HepG2 (cell line): ENCODE results near the gene DLG5. TPM values are rescaled to one million over a fixed set of nuclear protein-coding genes. Genes with fewer than 3 reads are reported as not detected.

Experiments
- ATAC-seq: fragments of 200-7000 bp; cut with Tn5 transposase; 3 replicates; pipeline ENCODE4 v1.9.1; 2020; ENCODE audit warnings: mild to moderate bottlenecking, moderate library complexity
- BruUV-seq: library from RNA; stranded (reverse); fragments of 400-500 nt; replicated peaks from 2 replicates; lab custom pipeline; 2021; lab: Mats Ljungman, UMichigan
- CTCF ChIA-PET: fragments of 300-600 bp; formaldehyde crosslinking; extraction: SDS; loops from one replicate; lab custom pipeline; 2021; ENCODE audit warnings: low total read pairs, inconsistent platforms, low intra/inter-chr PET ratio; lab: Yijun Ruan, JAX
- POLR2A ChIA-PET: fragments of 350-600 bp; sonication (Branson Sonifier 250); formaldehyde crosslinking; loops from one replicate; lab custom pipeline; 2020; ENCODE audit warnings: antibody characterized with exemption, inconsistent platforms; lab: Yijun Ruan, JAX
- DNase-seq: peaks from one replicate; pipeline ENCODE4 v3.0.0-alpha.2; 2015; ENCODE audit warnings: low spot score
- FAIRE-seq: peaks from 3 replicates; lab custom pipeline; 2011; peaks lifted over from hg19 to GRCh38; lab: Jason Lieb, UNC
- H2AFZ ChIP-seq: one replicate; pipeline ENCODE4 v1.6.1; 2011; ENCODE audit warnings: low read length, inconsistent platforms
- H3K27ac ChIP-seq: fragments of 300-600 bp; 3 replicates; pipeline ENCODE4 v1.8.0; 2011; ENCODE audit warnings: mixed run types, mild to moderate bottlenecking, mixed read lengths, low read length, inconsistent platforms; ENCODE audit not compliant: insufficient read depth; ENCODE audit errors: extremely low read length
- H3K27me3 ChIP-seq, 2 experiments: fragments of 200-600 bp in 1 of 2; 2 replicates in 1 of 2; 3 replicates in 1 of 2; pipeline versions ENCODE4 v1.6.0 to v1.8.0; 2011; ENCODE audit warnings: low read length in 2 of 2, mild to moderate bottlenecking in 2 of 2, moderate library complexity in 2 of 2, inconsistent platforms in 1 of 2; ENCODE audit not compliant: insufficient read depth in 2 of 2, control insufficient read depth in 1 of 2
- H3K36me3 ChIP-seq, 2 experiments: fragments of 200-600 bp in 1 of 2; replicated peaks in 1 of 2; 2 replicates in 1 of 2; 3 replicates in 1 of 2; pipeline versions ENCODE4 v1.5.1 to v1.8.0; 2011; ENCODE audit warnings: low read length in 2 of 2, inconsistent platforms in 1 of 2; ENCODE audit not compliant: insufficient read depth in 2 of 2, control insufficient read depth in 1 of 2
- H3K4me1 ChIP-seq: 2 replicates; pipeline ENCODE4 v1.5.1; 2012; ENCODE audit warnings: low read length, inconsistent platforms; ENCODE audit not compliant: insufficient read depth
- H3K4me2 ChIP-seq: 2 replicates; pipeline ENCODE4 v1.6.0; 2011; ENCODE audit warnings: low read depth, low read length, inconsistent platforms
- H3K4me3 ChIP-seq, 3 experiments: fragments of 200-600 bp in 1 of 3; sonication (generic), shearing (Covaris generic) in 1 of 3; replicated peaks in 1 of 3; 2 replicates each; pipeline ENCODE4 v1.5.1; 2011 to 2016; ENCODE audit warnings: low read length in 3 of 3, inconsistent platforms in 2 of 3, low read depth in 2 of 3, mild to moderate bottlenecking in 2 of 3, control low read depth in 1 of 3, mixed read lengths in 1 of 3; ENCODE audit not compliant: insufficient read depth in 1 of 3
- H3K79me2 ChIP-seq: one replicate; pipeline ENCODE4 v1.6.1; 2011; ENCODE audit warnings: low read length, inconsistent platforms; ENCODE audit not compliant: insufficient read depth
- H3K9ac ChIP-seq: 2 replicates; pipeline ENCODE4 v1.6.0; 2011; ENCODE audit warnings: mild to moderate bottlenecking, low read depth, low read length, inconsistent platforms; ENCODE audit not compliant: insufficient read depth
- H3K9me3 ChIP-seq: 2 replicates; pipeline ENCODE4 v1.5.1; 2012; ENCODE audit warnings: mild to moderate bottlenecking, low read length
- H4K20me1 ChIP-seq: 2 replicates; pipeline ENCODE4 v1.6.0; 2011; ENCODE audit warnings: inconsistent platforms, mild to moderate bottlenecking, low read length, moderate library complexity; ENCODE audit not compliant: insufficient read depth
- CHD4 ChIP-seq: fragments of 200-600 bp; sonication (generic); IDR thresholded peaks from 2 replicates; pipeline ENCODE4 v1.7.0; 2017; ENCODE audit warnings: mild to moderate bottlenecking, low read length, borderline replicate concordance
- CREB1 ChIP-seq, 2 experiments: fragments of 450-650 bp in 1 of 2; IDR thresholded peaks; 2 replicates each; pipeline ENCODE4 v1.6.1; 2016 to 2017; ENCODE audit warnings: control low read depth in 1 of 2, mild to moderate bottlenecking in 1 of 2, missing compliant biosample characterization in 1 of 2, missing genetic modification characterization in 1 of 2
- CTCF ChIP-seq: sonication (generic); formaldehyde crosslinking; IDR thresholded peaks from 2 replicates; pipeline ENCODE4 v1.5.0; 2020; ENCODE audit warnings: mild to moderate bottlenecking, missing genetic modification reagents, moderate library complexity
- PPARG ChIP-seq: conservative IDR thresholded peaks from 2 replicates; pipeline ENCODE4 v1.6.1; 2016; ENCODE audit warnings: missing biosample characterization, missing genetic modification reagents
- RAD21 ChIP-seq: fragments of 450-650 bp; formaldehyde crosslinking; IDR thresholded peaks from 2 replicates; pipeline ENCODE4 v1.5.0; 2020; ENCODE audit warnings: mild to moderate bottlenecking
- SMC3 ChIP-seq: IDR thresholded peaks from 2 replicates; pipeline ENCODE4 v1.6.1; 2011; ENCODE audit warnings: low read length, improper control_type of control experiment
- SRY ChIP-seq: sonication (generic); formaldehyde crosslinking; IDR thresholded peaks from 2 replicates; pipeline ENCODE4 v1.8.0; 2022; ENCODE audit warnings: mild to moderate bottlenecking, missing genetic modification reagents
- STAG1 ChIP-seq: sonication (generic); formaldehyde crosslinking; IDR thresholded peaks from 2 replicates; pipeline ENCODE4 v1.4.0; 2020; ENCODE audit warnings: missing genetic modification reagents
- TRIM24 ChIP-seq: sonication (generic); formaldehyde crosslinking; IDR thresholded peaks from 2 replicates; pipeline ENCODE4 v1.8.0; 2022; ENCODE audit warnings: mild to moderate bottlenecking, missing genetic modification reagents
- ZFY ChIP-seq: sonication (generic); formaldehyde crosslinking; IDR thresholded peaks from 2 replicates; pipeline ENCODE4 v1.4.0; 2020; ENCODE audit warnings: missing genetic modification reagents
- ZIK1 ChIP-seq: sonication (generic); formaldehyde crosslinking; IDR thresholded peaks from 2 replicates; pipeline ENCODE4 v1.5.0; 2020; ENCODE audit warnings: mild to moderate bottlenecking, low read depth, missing genetic modification reagents, borderline replicate concordance
- ZMYM3 ChIP-seq: sonication (generic); formaldehyde crosslinking; IDR thresholded peaks from 2 replicates; pipeline ENCODE4 v1.5.1; 2020; ENCODE audit warnings: mild to moderate bottlenecking, missing genetic modification reagents
- ZNF24 ChIP-seq: fragments of 450-650 bp; IDR thresholded peaks from 2 replicates; pipeline ENCODE4 v1.6.1; 2017; ENCODE audit warnings: antibody characterized with exemption, mild to moderate bottlenecking
- ZNF3 ChIP-seq: IDR thresholded peaks from 2 replicates; pipeline ENCODE4 v1.7.0; 2017; ENCODE audit warnings: inconsistent platforms
- ZNF510 ChIP-seq: sonication (generic); formaldehyde crosslinking; IDR thresholded peaks from 2 replicates; pipeline ENCODE4 v1.4.0; 2020; ENCODE audit warnings: low read depth, mild to moderate bottlenecking, missing genetic modification reagents
- ZNF816 ChIP-seq: sonication (generic); formaldehyde crosslinking; IDR thresholded peaks from 2 replicates; pipeline ENCODE4 v1.8.0; 2022; ENCODE audit warnings: missing genetic modification reagents, mild to moderate bottlenecking, borderline replicate concordance
- WGBS: methylation state at CpG from one replicate; pipeline ENCODE4 v1.1.6; 2017; ENCODE audit warnings: low lambda C conversion rate; 5-methylcytosine and 5-hydroxymethylcytosine counted together
- in situ Hi-C: cut with HindIII; loops from 2 replicates; pipeline ENCODE4 v1.10.0; 2017; ENCODE audit warnings: low pct_unique_long_range_greater_than_20kb; ENCODE audit not compliant: extremely low pct_ligation_motif_present
- intact Hi-C: fragments of 100-400 bp; cut with micrococcal nuclease; formaldehyde crosslinking; loops from one replicate; pipeline ENCODE4 v1.10.0; 2022; ENCODE audit not compliant: unreplicated experiment
- polyA plus RNA-seq, 8 experiments: library from polyadenylated mRNA; depleted of rRNA in 3 of 8; stranded (reverse) in 7 of 8; unstranded in 1 of 8; fragments of >200 nt; fragmentation: Illumina TruSeq in 4 of 8; extraction: Trizol in 4 of 8; gene quantifications; 2 replicates each; pipeline versions ENCODE4 v1.2.1 to v1.2.3, GENCODE V29; 2011 to 2016; ENCODE audit warnings: low read depth in 4 of 8, missing spikeins in 1 of 8, mixed read lengths in 1 of 8; ENCODE audit not compliant: insufficient read depth in 1 of 8
- total RNA-seq, 5 experiments: library from RNA; depleted of rRNA; stranded (reverse); fragments of >200 nt; fragmentation: Illumina TruSeq; extraction: Trizol; gene quantifications; 2 replicates each; pipeline ENCODE4 v1.2.3, GENCODE V29; 2016; ENCODE audit warnings: low read depth in 1 of 5
- TF ChIP-seq, protein P1 (sequence below): sonication (generic); formaldehyde crosslinking; IDR thresholded peaks from 2 replicates; pipeline ENCODE4 v1.4.0; 2020; ENCODE audit warnings: missing genetic modification reagents
- TF ChIP-seq, protein P2 (sequence below): sonication (generic); formaldehyde crosslinking; IDR thresholded peaks from 2 replicates; pipeline ENCODE4 v1.4.0; 2020; ENCODE audit warnings: missing genetic modification reagents
- TF ChIP-seq, protein P3 (sequence below): sonication (generic); formaldehyde crosslinking; IDR thresholded peaks from 2 replicates; pipeline ENCODE4 v1.8.0; 2022; ENCODE audit warnings: mild to moderate bottlenecking, missing genetic modification reagents, moderate library complexity

DLG5 gene
- total and polyA plus RNA-seq, 2 of the 13 experiments (the other 11 are each of a cell fraction or from before 2014, with no cell fraction given): 15.5 to 18.2 TPM

- Histone ChIP-seq H2AFZ (no peak overlapping the region), H4K20me1 (no peaks in the 10 kb centered on the region), H3K4me3 (no peak overlapping the region), H3K27me3 (no peaks in the 10 kb centered on the region), H3K36me3 (peaks cover 14 to 29% of the 10 kb centered on the region in 2 experiments; a peak in 4 of 5 replicates), H3K79me2 (no peaks in the 10 kb centered on the region), H3K9ac (no peak overlapping the region), H3K27ac (peak overlapping the region; percentile 34), H3K4me2 (no peak overlapping the region), H3K9me3 (no peaks in the 10 kb centered on the region), H3K4me1 (peaks cover 58% of the 10 kb centered on the region)
- 78% methylated on average over 8 of the region's 8 CpGs for WGBS
- FAIRE-seq: peak; percentile 67
- TF ChIP-seq STAG1 (peak; percentile 67), SRY (CRISPR knock-in tag) (no peak), ZIK1 (no peak), TRIM24 (no peak), RAD21 (CRISPR knock-in tag) (0 out of 2 replicates have a peak, but pooled peaks have one; percentile 49), ZNF510 (CRISPR knock-in tag) (no peak), CHD4 (0 out of 2 replicates have a peak, but pooled peaks have one; percentile 15), CTCF (CRISPR knock-in tag) (peak; percentile 56), SMC3 (peak; percentile 35; the same call in 1 of the 2 replicates), ZNF816 (CRISPR knock-in tag) (no peak), ZNF3 (CRISPR knock-in tag) (0 out of 2 replicates have a peak, but pooled peaks have one; percentile 40), ZFY (0 out of 2 replicates have a peak, but pooled peaks have one; percentile 22), PPARG (no peak), ZMYM3 (CRISPR knock-in tag) (0 out of 2 replicates have a peak, but pooled peaks have one; percentile 18), CREB1 (IDR thresholded peaks at IDR 0.05) (no peak), CREB1 (CRISPR knock-in tag; IDR thresholded peaks at IDR 0.05) (no peak), ZNF24 (no peak)
- TF ChIP-seq, protein P1, sequence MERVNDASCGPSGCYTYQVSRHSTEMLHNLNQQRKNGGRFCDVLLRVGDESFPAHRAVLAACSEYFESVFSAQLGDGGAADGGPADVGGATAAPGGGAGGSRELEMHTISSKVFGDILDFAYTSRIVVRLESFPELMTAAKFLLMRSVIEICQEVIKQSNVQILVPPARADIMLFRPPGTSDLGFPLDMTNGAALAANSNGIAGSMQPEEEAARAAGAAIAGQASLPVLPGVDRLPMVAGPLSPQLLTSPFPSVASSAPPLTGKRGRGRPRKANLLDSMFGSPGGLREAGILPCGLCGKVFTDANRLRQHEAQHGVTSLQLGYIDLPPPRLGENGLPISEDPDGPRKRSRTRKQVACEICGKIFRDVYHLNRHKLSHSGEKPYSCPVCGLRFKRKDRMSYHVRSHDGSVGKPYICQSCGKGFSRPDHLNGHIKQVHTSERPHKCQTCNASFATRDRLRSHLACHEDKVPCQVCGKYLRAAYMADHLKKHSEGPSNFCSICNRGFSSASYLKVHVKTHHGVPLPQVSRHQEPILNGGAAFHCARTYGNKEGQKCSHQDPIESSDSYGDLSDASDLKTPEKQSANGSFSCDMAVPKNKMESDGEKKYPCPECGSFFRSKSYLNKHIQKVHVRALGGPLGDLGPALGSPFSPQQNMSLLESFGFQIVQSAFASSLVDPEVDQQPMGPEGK (CRISPR knock-in tag): peak; percentile 34; the same call in 1 of the 2 replicates
- TF ChIP-seq, protein P2, sequence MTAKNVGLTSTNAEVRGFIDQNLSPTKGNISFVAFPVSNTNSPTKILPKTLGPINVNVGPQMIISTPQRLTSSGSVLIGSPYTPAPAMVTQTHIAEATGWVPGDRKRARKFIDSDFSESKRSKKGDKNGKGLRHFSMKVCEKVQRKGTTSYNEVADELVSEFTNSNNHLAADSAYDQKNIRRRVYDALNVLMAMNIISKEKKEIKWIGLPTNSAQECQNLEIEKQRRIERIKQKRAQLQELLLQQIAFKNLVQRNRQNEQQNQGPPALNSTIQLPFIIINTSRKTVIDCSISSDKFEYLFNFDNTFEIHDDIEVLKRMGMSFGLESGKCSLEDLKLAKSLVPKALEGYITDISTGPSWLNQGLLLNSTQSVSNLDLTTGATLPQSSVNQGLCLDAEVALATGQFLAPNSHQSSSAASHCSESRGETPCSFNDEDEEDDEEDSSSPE (CRISPR knock-in tag): 0 out of 2 replicates have a peak, but pooled peaks have one; percentile 15
- TF ChIP-seq, protein P3, sequence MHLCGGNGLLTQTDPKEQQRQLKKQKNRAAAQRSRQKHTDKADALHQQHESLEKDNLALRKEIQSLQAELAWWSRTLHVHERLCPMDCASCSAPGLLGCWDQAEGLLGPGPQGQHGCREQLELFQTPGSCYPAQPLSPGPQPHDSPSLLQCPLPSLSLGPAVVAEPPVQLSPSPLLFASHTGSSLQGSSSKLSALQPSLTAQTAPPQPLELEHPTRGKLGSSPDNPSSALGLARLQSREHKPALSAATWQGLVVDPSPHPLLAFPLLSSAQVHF (CRISPR knock-in tag): no peak
- intact Hi-C loops: loop anchor here (5.0 kb wide), 2 partner anchors 47 to 67 kb away; partner anchors contain the start of gene DLG5
- ATAC-seq: peak; percentile 42
- CTCF ChIA-PET: interaction anchor here (0.7 to 1.3 kb wide), 3 partner anchors 67 to 130 kb away, joined by 3 to 5 read pairs (median 3); no protein-coding TSS in a partner anchor
- in situ Hi-C loops: loop anchor here (5.0 kb wide), 2 partner anchors 67 to 127 kb away; no protein-coding TSS in a partner anchor
- peak; percentile 52 for DNase-seq
- no TSS peak for BruUV-seq
- POLR2A ChIA-PET: interaction anchor here (0.8 kb wide), 1 partner anchor 47 kb away, joined by 3 read pairs; no protein-coding TSS in a partner anchor
Observed at GRCh38 chr10:77974396-77975074, 48.0 kb upstream of the DLG5 start.
